ENCODE measurements around the gene YWHAG.
"Not testable (repeated sequence)": the region's sequence is repeated elsewhere in the genome, so short reads cannot be mapped to it uniquely, and the experiment has no call there.

Gene YWHAG

GRCh38 chr7:76292911-76293310 is 65.9 kb downstream of the YWHAG start:
- not testable (repeated sequence) for DNase-seq

DNA sequence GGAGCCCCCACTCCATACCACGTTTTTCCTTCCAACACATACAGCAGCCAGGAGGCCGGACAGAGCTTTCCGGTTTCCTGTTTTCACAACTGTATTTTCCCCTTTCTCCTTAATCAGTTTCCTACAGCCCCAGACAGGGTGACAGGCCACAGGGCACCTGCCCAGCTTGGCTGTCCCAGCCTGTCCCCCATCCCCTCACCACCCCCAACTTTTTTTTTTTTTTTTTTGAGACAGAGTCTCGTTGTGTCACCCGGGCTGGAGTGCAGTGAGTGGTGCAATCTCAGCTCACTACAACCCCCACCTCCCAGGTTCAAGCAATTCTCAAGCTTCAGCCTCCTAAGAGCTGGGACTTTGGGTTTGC is 66.6 kb downstream of the YWHAG start:
- no peak for DNase-seq

GRCh38 chr7:76291351-76292212 is 67.2 kb downstream of the YWHAG start:
- DNase-seq: peak; percentile 67

DNA sequence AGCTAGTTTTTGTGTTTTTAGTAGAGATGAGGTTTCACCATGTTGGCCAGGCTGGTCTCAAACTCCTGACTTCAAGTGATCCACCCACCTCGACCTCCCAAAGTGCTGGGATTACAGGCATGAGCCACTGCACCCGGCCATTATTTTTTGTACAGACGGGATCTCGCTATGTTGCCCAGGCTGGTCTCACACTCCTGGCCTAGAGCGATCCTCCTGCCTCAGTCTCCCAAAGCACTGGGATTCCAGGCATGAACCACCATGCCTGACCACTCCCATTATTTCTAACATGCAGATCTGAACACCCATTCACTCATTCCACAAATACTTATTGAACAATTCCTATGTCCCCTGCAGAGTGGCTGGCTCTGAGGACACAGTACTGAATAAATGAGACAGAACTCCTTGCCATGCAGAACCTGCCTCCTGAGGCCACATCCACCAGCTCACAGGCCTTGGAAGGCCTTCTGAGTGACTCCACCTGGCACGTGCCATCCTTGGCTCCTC is 67.9 kb downstream of the YWHAG start:
- not testable (repeated sequence) for DNase-seq

DNA sequence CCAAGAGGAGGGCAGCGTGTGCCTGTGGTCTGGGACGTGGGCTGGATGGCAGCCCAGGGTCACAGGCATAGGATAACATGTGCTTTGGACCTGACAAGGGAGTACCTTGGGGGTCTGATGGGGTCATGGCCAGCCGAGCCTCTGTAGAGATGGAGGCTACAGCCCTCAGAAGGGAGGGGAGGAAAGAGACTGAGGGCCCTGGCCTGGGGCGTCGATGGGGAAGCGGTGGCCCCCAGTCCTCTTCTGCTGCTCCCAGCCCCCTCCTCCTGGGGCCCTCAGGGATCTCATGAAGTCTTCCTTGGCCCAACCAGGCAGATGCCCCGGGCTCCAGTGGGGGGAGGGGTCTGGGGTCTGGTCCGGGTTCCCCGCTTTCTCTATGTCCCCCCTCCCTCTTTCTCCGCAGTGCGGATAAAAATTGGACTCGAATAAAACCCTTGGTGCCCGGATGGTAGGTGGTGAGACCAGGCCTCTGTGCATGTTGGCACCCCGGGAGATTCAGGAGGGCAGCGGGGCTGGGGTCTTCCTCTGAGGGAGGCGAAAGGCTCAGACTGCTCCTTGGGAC is 71.9 kb downstream of the YWHAG start:
- DNase-seq: no peak

DNA sequence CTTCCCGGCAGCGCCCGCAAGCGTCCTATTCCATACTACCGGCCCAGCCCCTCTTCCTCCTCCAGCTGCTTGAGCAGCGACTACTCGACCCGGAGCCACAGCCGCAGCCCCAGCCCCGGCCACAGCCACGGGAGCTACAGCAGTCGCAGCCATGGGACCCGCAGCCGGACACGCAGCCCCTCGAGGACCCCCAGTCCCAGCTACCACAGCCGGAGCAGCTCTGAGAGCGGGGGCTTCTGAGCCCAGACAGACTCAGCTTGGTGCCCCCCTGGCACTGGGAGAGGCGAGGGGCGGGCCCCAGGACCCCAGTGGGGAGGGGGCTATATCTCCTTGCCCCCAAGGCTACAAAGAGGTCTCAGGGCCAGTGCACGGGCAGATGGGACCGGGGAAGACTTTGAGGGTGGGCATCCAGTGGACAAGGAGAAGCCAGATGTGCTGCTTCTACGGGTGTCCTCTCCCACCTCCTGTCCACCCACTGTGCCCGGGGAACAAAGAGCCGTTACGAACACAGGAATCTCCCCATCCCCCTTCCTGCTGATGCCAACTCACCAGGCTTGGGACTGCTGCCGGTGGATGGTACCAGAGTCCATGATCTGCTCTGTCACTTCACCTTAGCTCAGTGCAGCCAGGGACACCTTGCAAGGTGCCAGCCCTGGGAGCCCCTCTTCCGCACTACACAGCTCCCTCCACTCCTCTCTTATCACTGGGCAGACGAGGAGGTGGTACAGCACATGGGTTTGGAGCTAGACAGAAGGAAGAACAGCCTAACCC is 73.0 kb downstream of the YWHAG start:
- no peak for DNase-seq

GRCh38 chr7:76283254-76284159 is 75.3 kb downstream of the YWHAG start:
- DNase-seq: no peak

GRCh38 chr7:76282344-76283253 is 76.2 kb downstream of the YWHAG start:
- no peak for DNase-seq

DNA sequence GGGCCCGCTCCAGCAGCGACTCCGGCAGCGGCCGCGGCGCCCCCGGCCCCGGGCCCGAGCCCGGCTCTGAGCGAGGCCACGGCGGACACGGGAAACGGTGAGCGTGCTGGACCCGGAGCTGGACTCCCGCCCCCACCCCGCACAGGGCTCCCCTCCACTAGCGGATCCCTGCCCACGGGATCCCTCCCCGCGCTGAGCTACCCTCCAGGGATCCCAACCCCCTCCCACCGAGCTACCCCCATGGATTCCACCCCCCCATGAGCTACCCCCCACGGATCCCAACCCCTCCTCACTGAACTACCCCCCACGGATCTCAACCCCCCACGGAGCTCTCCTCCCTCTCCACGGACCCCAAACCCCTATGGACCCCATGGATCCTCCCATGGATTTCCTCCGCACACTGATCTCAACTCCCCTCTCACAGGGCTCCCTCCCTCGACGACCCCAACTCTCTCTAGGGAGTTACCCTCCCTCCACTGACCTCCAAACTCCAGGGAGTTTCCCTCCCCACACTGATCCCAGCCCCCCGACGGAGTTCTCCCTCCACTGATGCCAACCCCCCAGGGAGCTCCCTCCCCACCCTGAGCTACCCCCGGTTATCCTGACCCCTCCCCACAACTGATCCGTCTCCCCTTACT is 77.0 kb downstream of the YWHAG start:
- DNase-seq: no peak

GRCh38 chr7:76281006-76281705 is 77.6 kb downstream of the YWHAG start:
- no peak for DNase-seq

DNA sequence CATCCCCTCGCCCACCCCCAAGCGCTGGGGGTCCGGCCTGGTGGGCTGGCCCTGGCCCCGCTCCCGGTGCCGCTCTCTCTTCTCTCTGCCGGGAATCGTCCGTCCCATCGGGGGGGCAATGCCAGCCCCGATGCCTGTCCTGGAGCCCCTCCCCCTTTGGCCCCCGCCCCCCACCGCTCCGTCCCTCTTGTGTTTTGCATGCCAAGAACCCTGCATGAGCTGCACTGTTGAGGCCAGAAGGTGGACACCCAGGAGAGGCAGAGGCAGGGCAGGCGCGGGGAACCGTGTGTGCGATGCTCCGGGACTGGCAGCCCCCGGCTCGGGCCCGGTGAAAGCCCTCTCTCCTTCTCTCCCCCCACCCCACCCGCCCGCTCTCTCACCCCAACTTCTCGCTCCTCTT is 78.4 kb downstream of the YWHAG start:
- DNase-seq: peak; percentile 33

GRCh38 chr7:76278540-76278939 is 80.3 kb downstream of the YWHAG start:
- DNase-seq: no peak
